GM18520 (cell line): Measurements from ENCODE around the gene USP2.
"Not testable (repeated sequence)": the region's sequence is repeated elsewhere in the genome, so short reads cannot be mapped to it uniquely, and the experiment has no call there.

Experiments used
- ATAC-seq: cut with Tn5 transposase; IDR thresholded peaks from one replicate; pipeline ENCODE4 v1.9.1; 2021; ENCODE audit not compliant: unreplicated experiment

USP2 gene

DNA sequence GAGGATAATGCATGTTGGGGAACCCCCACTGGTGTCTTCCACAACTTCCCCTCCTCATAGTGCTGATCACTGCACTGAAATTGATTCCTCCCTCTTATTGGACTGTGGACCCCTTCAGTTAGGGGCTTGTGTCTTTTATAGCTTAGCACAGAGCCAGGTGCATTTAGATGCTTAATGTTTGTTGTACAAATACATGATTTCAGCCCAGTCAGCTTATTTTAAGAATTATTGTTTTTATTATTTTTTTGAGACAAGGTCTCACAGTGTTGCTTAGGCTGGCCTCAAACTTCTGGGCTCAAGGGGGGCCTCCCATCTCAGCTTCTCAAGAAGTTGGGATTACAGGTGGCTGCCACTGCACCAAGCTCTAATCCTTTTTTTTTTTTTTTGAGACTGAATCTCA, 33.2 kb upstream of the USP2 start:
- ATAC-seq = no peak

- ATAC-seq = no peak
Measured at GRCh38 chr11:119414321-119414720, 32.8 kb upstream of the USP2 start.

- no peak for ATAC-seq
Measured at GRCh38 chr11:119412072-119412471, 30.6 kb upstream of the USP2 start.

DNA sequence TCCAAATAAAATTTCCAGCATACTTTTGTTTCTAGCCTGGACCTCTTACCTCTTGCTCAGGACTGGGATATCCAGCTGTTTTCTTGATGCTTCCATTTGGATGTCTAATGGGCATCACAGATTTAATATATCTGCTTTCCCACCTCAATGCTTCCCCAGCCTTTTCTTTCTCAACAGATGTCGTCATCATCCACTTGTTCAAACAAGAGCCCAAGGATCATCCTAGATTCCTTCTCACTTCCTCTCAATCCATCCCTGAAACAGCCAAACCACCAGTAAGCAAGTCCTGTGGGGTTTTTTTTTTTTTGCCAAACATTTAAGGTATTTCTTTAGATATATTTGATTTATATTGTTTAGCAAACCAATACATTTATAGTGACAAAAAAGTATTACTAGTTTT, 29.0 kb upstream of the USP2 start:
- ATAC-seq = no peak

- ATAC-seq = no peak
Measured at GRCh38 chr11:119409731-119410130, 28.2 kb upstream of the USP2 start.

- no peak for ATAC-seq
Measured at GRCh38 chr11:119406005-119406404, 24.5 kb upstream of the USP2 start.

GRCh38 chr11:119405448-119405847, 24.0 kb upstream of the USP2 start:
- ATAC-seq = not testable (repeated sequence)

DNA sequence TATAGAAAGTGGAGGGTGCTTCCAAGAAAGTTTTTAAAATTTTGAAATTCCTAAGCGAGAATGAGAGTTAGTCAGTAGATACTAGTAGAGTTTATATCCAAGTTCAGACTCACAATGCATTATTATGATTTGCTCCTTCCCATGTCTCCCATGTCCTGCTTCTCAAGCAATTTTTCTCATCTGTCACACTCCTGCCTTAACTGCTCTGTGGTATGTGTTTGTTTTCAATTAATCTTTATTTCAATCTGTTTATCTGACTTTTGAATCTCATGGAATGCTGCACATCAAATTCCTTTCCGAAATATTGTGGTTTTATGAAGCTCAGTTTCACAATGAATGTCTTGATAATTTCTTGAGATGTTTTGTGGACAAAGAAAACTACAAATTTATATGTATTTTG, 23.4 kb upstream of the USP2 start:
- no peak for ATAC-seq

- ATAC-seq = no peak
Measured at GRCh38 chr11:119403021-119403420, 21.5 kb upstream of the USP2 start.

DNA sequence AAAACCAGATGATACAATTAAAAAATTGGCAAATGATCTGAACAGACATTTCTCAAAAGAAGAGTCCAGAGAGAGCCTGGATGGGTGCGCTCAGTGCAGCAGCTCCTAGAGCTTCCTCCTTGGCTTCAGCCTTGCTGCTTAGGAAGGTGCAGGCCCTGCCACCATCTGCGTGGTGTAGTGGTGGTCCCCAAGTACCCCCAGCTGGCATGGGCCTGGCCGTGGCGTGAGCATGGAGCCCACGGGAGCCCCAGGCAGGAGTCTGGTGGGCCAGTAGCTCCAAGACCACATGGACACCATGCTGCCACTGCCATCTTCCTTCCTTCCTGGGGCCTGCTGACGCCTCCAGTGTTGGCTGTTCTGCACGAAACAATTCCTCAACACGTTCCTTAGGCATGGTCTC, 21.0 kb upstream of the USP2 start:
- ATAC-seq = no peak

DNA sequence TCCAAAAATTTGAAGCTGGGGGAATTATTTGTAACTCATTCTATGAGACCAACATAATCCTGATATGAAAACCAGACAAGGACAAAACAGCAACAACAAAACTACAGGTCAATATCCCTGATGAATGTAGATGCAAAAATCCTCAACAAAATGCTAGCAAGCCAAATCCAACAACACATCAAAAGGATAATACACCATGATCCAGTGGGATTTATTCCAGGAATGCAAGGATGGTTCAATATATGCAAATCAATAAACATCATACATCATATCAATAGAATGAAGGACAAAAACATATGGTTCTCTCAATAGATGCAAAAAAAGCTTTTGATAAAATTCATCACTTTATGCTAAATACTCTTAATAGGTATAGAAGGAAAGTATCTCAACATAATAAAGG, 19.4 kb upstream of the USP2 start:
- ATAC-seq = no peak

GRCh38 chr11:119397740-119398139, 16.2 kb upstream of the USP2 start:
- no peak for ATAC-seq

DNA sequence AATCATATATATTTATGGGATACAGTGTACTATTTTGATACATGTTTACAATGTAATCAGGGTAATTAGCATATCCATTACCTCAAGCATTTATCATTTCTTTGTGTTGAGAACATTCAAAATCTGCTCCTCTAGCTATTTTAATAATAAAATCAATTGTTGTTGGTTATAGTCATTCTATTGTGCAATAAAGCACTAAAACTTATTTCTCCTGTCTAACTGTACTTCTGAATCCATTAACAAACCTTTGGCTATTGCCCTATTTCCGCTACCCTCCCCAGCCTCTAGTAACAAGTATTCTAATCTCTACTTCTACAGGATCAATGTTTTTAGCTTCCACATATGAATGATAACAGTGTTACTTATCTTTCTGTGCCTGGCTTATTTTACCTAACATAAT, 15.3 kb upstream of the USP2 start:
- no peak for ATAC-seq

DNA sequence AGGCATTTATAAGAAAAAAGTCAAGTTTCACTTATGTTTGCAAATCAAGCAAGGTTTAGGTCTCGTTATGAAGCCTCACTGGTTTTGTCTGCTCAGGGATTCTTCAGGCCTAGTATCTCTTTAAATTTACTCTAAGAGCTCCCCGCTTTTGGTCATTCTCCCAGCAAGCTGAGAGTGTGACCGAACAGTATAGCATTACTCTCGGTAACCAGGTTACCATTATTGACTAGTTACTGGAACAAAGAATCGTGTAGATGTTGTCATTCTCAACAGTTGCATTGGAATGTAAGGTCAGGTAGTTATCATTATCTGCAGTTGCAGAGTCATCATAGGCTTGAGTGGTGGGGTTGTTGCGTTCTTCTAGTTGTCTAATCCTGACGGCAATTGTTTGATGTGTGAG, 9.8 kb upstream of the USP2 start:
- ATAC-seq = no peak

DNA sequence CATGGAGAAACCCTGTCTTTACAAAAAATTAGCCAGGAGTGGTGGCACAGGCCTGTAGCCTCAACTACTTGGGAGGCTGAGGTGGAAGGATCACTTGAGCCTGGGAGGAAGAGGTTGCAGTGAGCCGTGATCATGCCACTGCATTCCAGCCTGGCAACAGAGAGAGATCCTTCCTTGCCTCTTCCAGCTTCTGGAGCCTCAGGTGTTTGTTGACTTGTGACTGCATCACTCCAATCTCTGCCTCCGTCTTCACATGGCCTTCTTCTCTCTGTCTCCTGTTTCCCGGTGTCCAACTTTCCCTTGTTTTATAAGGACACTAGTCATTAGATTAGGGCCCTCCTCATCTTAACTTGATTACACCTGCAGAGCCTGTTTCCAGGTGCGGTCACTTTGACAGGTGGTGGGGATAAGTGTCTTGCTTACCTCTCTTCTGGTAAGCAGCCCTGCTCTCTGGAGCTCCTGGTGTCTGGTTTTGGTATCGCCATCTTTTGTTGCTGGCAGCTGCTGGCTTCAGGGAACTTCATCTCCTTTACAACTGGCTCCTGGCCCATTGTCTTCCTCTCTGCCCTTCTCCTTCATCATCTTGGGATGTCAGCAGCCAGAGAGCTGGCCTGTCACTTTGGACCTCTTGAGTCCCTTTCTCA, 8.2 kb upstream of the USP2 start:
- ATAC-seq = no peak

- ATAC-seq = no peak
Measured at GRCh38 chr11:119388103-119388502, 6.6 kb upstream of the USP2 start.

- ATAC-seq = no peak
Measured at GRCh38 chr11:119384332-119384731, 2.8 kb upstream of the USP2 start.

DNA sequence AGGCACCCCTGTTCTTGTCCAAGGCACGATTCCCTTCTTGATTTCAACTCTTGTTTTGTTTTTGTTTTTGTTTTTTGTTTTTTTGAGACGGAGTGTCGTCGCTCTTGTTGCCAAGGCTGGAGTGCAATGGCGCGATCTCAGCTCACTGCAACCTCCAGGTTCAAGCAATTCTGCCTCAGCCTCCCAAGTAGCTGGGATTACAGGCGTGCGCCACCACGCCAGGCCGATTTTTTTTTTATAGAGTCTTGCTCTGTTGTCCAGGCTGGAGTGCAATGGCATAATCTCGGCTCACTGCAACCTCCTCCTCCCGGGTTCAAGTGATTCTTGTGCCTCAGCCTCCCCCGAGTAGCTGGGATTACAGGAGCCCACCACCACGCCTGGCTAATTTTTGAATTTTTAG, 1.0 kb upstream of the USP2 start:
- not testable (repeated sequence) for ATAC-seq

GRCh38 chr11:119382101-119382500, 611 bp upstream of the USP2 start:
- ATAC-seq = no peak

- ATAC-seq = no peak
Measured at GRCh38 chr11:119380827-119381180, 686 bp downstream of the USP2 start.

- no peak for ATAC-seq
Measured at GRCh38 chr11:119380160-119380826, 1.2 kb downstream of the USP2 start.

GRCh38 chr11:119378851-119379465, 2.5 kb downstream of the USP2 start:
- ATAC-seq = no peak
